Natural killer cell (primary cell): ENCODE data around the gene RASL11B. TPM values are rescaled to one million over a fixed set of nuclear protein-coding genes. Genes with fewer than 3 reads are reported as not detected.

Experiments
- ATAC-seq, 3 donors: fragments of 150-1000 bp in 2 of 3; fragments of 200-7000 bp in 1 of 3; cut with Tn5 transposase; 1 replicate in 1 of 3; 2 replicates in 2 of 3; pipeline ENCODE4 v1.10.0; 2021; ENCODE audit warnings: mild to moderate bottlenecking in 2 of 3, moderate library complexity in 2 of 3
- DNase-seq, 2 donors: peaks; one replicate each; pipeline versions ENCODE4 v3.0.0 to v3.0.0-alpha.2; 2013 to 2021; ENCODE audit warnings: mixed read lengths in 1 of 2
- H3K27ac ChIP-seq: one replicate; pipeline ENCODE4 v1.5.1; 2013; ENCODE audit warnings: mild to moderate bottlenecking, low read length
- H3K27me3 ChIP-seq: one replicate; pipeline ENCODE4 v1.6.1; 2013; ENCODE audit warnings: low read length; ENCODE audit not compliant: control insufficient read depth, insufficient read depth
- H3K36me3 ChIP-seq: one replicate; pipeline ENCODE4 v1.6.1; 2013; ENCODE audit warnings: low read length; ENCODE audit not compliant: control insufficient read depth, insufficient read depth
- H3K4me1 ChIP-seq: one replicate; pipeline ENCODE4 v1.6.1; 2013; ENCODE audit warnings: low read length; ENCODE audit not compliant: control insufficient read depth, insufficient read depth
- H3K4me3 ChIP-seq: one replicate; pipeline ENCODE4 v1.5.1; 2013; ENCODE audit warnings: low read length
- H3K9me3 ChIP-seq: one replicate; pipeline ENCODE4 v1.6.1; 2013; ENCODE audit warnings: low read length; ENCODE audit not compliant: control insufficient read depth, insufficient read depth
- H3K27ac Mint-ChIP-seq, 2 donors: one replicate each; pipeline ENCODE4 v1.8.0; 2022; ENCODE audit warnings: mild to moderate bottlenecking in 2 of 2, mixed read lengths in 2 of 2, moderate library complexity in 1 of 2
- H3K27me3 Mint-ChIP-seq, 2 donors: one replicate each; pipeline ENCODE4 v1.8.0; 2022; ENCODE audit warnings: low read depth in 2 of 2, mixed read lengths in 2 of 2
- H3K36me3 Mint-ChIP-seq: one replicate; pipeline ENCODE4 v1.8.0; 2022; ENCODE audit warnings: mixed read lengths
- H3K4me1 Mint-ChIP-seq, 2 donors: one replicate each; pipeline ENCODE4 v1.8.0; 2022; ENCODE audit warnings: mixed read lengths in 2 of 2
- H3K4me3 Mint-ChIP-seq: one replicate; pipeline ENCODE4 v1.8.0; 2022; ENCODE audit warnings: mild to moderate bottlenecking, moderate library complexity, mixed read lengths
- H3K9me3 Mint-ChIP-seq, 2 donors: one replicate each; pipeline ENCODE4 v1.8.0; 2022; ENCODE audit warnings: mixed read lengths in 2 of 2
- WGBS: methylation state at CpG from one replicate; pipeline ENCODE4 v1.1.7; 2013; ENCODE audit warnings: missing lambda C conversion rate; ENCODE audit not compliant: insufficient coverage; 5-methylcytosine and 5-hydroxymethylcytosine counted together
- intact Hi-C: fragments of 100-400 bp; cut with micrococcal nuclease; formaldehyde crosslinking; loops from one replicate; pipeline ENCODE4 v1.14.2; 2022
- total RNA-seq, 4 donors: library from RNA; stranded (reverse); fragments of 120-200 nt in 1 of 4; gene quantifications; one replicate each; pipeline versions ENCODE4 v1.2.3 to v1.2.4, GENCODE V29; 2013 to 2022
- TF ChIP-seq, protein P1 (sequence below): fragments of 200-600 bp; IDR thresholded peaks from one replicate; pipeline ENCODE4 v1.8.0; 2022; ENCODE audit warnings: antibody characterized with exemption

Gene RASL11B
- total RNA-seq, 3 donors from 2014 or later (not counting 1 experiment from before 2014, with no cell fraction given): not detected

DNA sequence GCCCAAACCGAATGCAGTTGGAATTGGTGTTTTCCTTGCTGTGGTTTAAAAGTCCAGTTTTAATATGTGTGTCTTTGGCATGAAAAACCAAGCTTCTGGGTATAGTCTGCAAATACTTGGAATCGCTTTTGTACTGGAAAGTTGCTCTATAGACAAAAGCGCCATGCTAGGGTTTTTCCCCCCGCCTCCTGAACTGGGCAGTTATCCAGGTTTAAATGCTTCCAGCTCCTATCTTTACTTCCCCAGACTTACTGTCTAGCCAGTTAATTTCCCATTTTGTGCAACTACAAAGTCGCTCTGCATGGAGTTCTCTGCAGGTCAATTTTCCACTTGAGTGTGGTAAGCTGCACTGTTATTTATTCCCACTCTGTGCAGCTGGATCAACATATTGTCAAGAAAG lies 2.7 kb downstream of the RASL11B start:
- Histone ChIP-seq H3K4me3 (no peak overlapping the region), H3K9me3 (no peaks in the 10 kb centered on the region), H3K27me3 (peaks cover 22% of the 10 kb centered on the region), H3K4me1 (peaks cover 14% of the 10 kb centered on the region), H3K27ac (no peak overlapping the region), H3K36me3 (no peaks in the 10 kb centered on the region)
- Mint-ChIP-seq H3K36me3 (no peaks in the 10 kb centered on the region), H3K27me3 (peaks cover 25 to 36% of the 10 kb centered on the region in 2 donors), H3K4me1 (peaks cover 10 to 15% of the 10 kb centered on the region in 2 donors), H3K4me3 (no peak overlapping the region), H3K9me3 (no peaks in the 10 kb centered on the region), H3K27ac (no peak overlapping the region)
- TF ChIP-seq, protein P1, sequence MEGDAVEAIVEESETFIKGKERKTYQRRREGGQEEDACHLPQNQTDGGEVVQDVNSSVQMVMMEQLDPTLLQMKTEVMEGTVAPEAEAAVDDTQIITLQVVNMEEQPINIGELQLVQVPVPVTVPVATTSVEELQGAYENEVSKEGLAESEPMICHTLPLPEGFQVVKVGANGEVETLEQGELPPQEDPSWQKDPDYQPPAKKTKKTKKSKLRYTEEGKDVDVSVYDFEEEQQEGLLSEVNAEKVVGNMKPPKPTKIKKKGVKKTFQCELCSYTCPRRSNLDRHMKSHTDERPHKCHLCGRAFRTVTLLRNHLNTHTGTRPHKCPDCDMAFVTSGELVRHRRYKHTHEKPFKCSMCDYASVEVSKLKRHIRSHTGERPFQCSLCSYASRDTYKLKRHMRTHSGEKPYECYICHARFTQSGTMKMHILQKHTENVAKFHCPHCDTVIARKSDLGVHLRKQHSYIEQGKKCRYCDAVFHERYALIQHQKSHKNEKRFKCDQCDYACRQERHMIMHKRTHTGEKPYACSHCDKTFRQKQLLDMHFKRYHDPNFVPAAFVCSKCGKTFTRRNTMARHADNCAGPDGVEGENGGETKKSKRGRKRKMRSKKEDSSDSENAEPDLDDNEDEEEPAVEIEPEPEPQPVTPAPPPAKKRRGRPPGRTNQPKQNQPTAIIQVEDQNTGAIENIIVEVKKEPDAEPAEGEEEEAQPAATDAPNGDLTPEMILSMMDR: no peak
- intact Hi-C loops: no loop called here
- no peak for ATAC-seq
- no peak for DNase-seq
- WGBS: 95% methylated on average over 5 of the region's 5 CpGs

DNA sequence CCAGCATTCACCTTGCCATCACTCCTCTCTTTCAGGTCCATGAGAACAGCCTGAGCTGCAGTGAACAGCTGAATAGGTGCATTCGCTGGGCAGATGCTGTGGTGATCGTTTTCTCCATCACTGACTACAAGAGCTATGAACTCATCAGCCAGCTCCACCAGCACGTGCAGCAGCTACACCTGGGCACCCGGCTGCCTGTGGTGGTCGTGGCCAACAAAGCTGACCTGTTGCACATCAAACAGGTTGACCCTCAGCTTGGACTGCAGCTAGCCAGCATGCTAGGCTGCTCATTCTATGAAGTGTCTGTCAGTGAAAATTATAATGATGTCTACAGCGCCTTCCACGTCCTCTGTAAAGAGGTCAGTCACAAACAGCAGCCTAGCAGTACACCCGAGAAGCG lies 3.2 kb downstream of the RASL11B start:
- peaks cover 20% of the 10 kb centered on the region for H3K27me3 ChIP-seq
- TF ChIP-seq, protein P1: no peak
- H3K36me3 Mint-ChIP-seq: no peaks in the 10 kb centered on the region
- H3K4me3 ChIP-seq: no peak overlapping the region
- intact Hi-C loops: no loop called here
- H3K4me1 ChIP-seq: peaks cover 14% of the 10 kb centered on the region
- no peaks in the 10 kb centered on the region for H3K36me3 ChIP-seq
- no peaks in the 10 kb centered on the region for H3K9me3 ChIP-seq
- H3K9me3 Mint-ChIP-seq: no peaks in the 10 kb centered on the region
- H3K4me3 Mint-ChIP-seq: no peak overlapping the region
- H3K4me1 Mint-ChIP-seq: peaks cover 10 to 15% of the 10 kb centered on the region in 2 donors
- ATAC-seq: no peak
- peaks cover 21 to 31% of the 10 kb centered on the region in 2 donors for H3K27me3 Mint-ChIP-seq
- H3K27ac Mint-ChIP-seq: no peak overlapping the region
- DNase-seq: no peak
- 97% methylated on average over 9 of the region's 9 CpGs for WGBS
- H3K27ac ChIP-seq: no peak overlapping the region

GRCh38 chr4:52866734-52867133 lies 4.6 kb downstream of the RASL11B start:
- Mint-ChIP-seq H3K9me3 (no peaks in the 10 kb centered on the region), H3K27ac (no peak overlapping the region), H3K27me3 (peaks cover 7 to 18% of the 10 kb centered on the region in 2 donors), H3K36me3 (no peaks in the 10 kb centered on the region), H3K4me1 (peaks cover under 1 to 5% of the 10 kb centered on the region in 2 donors), H3K4me3 (no peak overlapping the region)
- peaks cover 8% of the 10 kb centered on the region for H3K4me1 ChIP-seq
- no peak overlapping the region for H3K27ac ChIP-seq
- 99% methylated on average over 4 of the region's 4 CpGs for WGBS
- H3K36me3 ChIP-seq: no peaks in the 10 kb centered on the region
- intact Hi-C loops: no loop called here
- no peak overlapping the region for H3K4me3 ChIP-seq
- DNase-seq: no peak
- no peaks in the 10 kb centered on the region for H3K9me3 ChIP-seq
- H3K27me3 ChIP-seq: peaks cover 8% of the 10 kb centered on the region
- no peak for ATAC-seq
- TF ChIP-seq, protein P1: no peak

DNA sequence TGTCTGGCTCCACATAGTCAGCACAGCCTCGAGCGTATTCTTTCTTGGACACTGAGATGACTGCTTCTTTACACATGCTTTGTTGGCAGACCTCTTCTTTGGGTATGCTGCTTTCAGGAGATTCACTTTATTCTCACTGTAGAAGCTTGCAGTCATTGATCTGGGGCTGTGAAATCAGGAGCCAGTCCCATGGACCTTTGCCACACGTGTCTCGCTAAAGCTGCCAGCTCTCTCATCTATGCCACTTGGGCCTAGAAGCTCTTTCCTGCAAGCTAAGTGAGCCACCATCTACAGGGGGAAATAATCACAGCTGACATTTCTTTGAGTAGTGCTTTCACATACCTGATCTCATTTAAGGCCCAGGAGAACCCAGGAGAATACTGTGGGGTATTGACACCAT lies 5.0 kb downstream of the RASL11B start:
- Mint-ChIP-seq H3K4me1 (peaks cover 0 to 4% of the 10 kb centered on the region in 2 donors), H3K27me3 (peaks cover 7 to 18% of the 10 kb centered on the region in 2 donors), H3K4me3 (no peak overlapping the region), H3K9me3 (no peaks in the 10 kb centered on the region), H3K27ac (no peak overlapping the region), H3K36me3 (peaks cover under 1% of the 10 kb centered on the region)
- Histone ChIP-seq H3K36me3 (no peaks in the 10 kb centered on the region), H3K9me3 (no peaks in the 10 kb centered on the region), H3K4me1 (peaks cover 7% of the 10 kb centered on the region), H3K4me3 (no peak overlapping the region), H3K27ac (no peak overlapping the region), H3K27me3 (peaks cover 8% of the 10 kb centered on the region)
- TF ChIP-seq, protein P1: no peak
- 96% methylated on average over 4 of the region's 4 CpGs for WGBS
- ATAC-seq: no peak
- no peak for DNase-seq
- intact Hi-C loops: no loop called here
